SK-N-MC (cell line): ENCODE measurements around the gene CCDC197.

Experiments used
- EZH2 ChIP-seq: fragments of 200-600 bp; sonication (generic); IDR thresholded peaks from one replicate; pipeline ENCODE4 v1.6.1; 2017; ENCODE audit warnings: antibody characterized with exemption
- FOXP2 ChIP-seq: optimal IDR thresholded peaks from 2 replicates; pipeline ENCODE3; 2011; ENCODE audit warnings: mild to moderate bottlenecking, moderate library complexity; ENCODE audit not compliant: insufficient read depth; ENCODE audit errors: extremely low read length, control extremely low read depth
- POLR2AphosphoS5 ChIP-seq: IDR thresholded peaks from 2 replicates; pipeline ENCODE4 v1.6.1; 2012; ENCODE audit warnings: mild to moderate bottlenecking, low read depth, low read length, borderline replicate concordance

DNA sequence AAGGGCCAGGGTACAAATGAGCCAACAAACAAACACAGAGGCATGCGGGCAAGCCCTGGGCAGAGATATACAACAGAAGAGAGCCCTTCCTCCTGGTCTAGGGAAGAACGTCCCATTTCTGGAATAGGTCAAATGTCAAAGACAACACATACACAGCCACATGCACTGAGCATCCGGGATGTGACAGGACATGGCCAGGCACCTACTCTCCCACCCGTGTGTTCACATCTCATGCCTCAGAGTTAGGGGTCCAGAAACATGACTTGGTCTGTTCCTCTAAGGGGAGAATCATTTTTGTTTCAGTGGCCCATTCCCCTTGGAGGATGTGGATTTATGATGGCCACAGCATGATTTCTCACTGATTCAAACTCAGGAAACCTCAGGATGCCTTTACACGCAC lies 19.9 kb upstream of the CCDC197 start:
- TF ChIP-seq POLR2AphosphoS5 (no peak), EZH2 (no peak), FOXP2 (no peak)
